Peyer's patch (tissue), 4 donors: ENCODE results near the gene WNT3A. TPM values are rescaled to one million over a fixed set of nuclear protein-coding genes. Genes with fewer than 3 reads are reported as not detected.

ENCODE experiments used
- DNase-seq, 3 donors: peaks; one replicate each; pipeline ENCODE4 v3.0.0-alpha.2; 2017 to 2019
- H3K27ac ChIP-seq, 4 donors: fragments of 200-600 bp; sonication (generic); one replicate each; pipeline ENCODE4 v1.5.1; 2016 to 2019
- H3K27me3 ChIP-seq, 2 donors: fragments of 200-600 bp; sonication (generic); one replicate each; pipeline ENCODE4 v1.5.1; 2019
- H3K36me3 ChIP-seq, 3 donors: fragments of 200-600 bp; sonication (generic); one replicate each; pipeline ENCODE4 v1.5.1; 2016 to 2019
- H3K4me1 ChIP-seq, 4 donors: fragments of 200-600 bp; sonication (generic); one replicate each; pipeline ENCODE4 v1.5.1; 2016 to 2019
- H3K4me3 ChIP-seq, 4 donors: fragments of 200-600 bp; sonication (generic); 1 replicate in 3 of 4; 2 replicates in 1 of 4; pipeline ENCODE4 v1.5.1; 2016 to 2019; ENCODE audit warnings: mild to moderate bottlenecking in 1 of 4
- H3K9me3 ChIP-seq, 4 donors: fragments of 200-600 bp; sonication (generic); one replicate each; pipeline ENCODE4 v1.5.1; 2016 to 2019; ENCODE audit warnings: mild to moderate bottlenecking in 1 of 4
- CTCF ChIP-seq, 6 experiments: fragments of 450-650 bp in 4 of 6; fragments of 200-600 bp in 2 of 6; sonication (generic) in 1 of 6; IDR thresholded peaks; one replicate each; pipeline ENCODE4 v1.5.1; 2017 to 2019; ENCODE audit warnings: antibody characterized with exemption in 6 of 6, mild to moderate bottlenecking in 3 of 6, moderate library complexity in 1 of 6
- POLR2A ChIP-seq, 2 donors: fragments of 450-650 bp; IDR thresholded peaks; one replicate each; pipeline ENCODE4 v1.5.1; 2017; ENCODE audit warnings: antibody characterized with exemption in 2 of 2, mild to moderate bottlenecking in 2 of 2, moderate library complexity in 2 of 2
- total RNA-seq, 4 donors: library from RNA; depleted of rRNA; stranded (reverse); fragments of >200 nt; gene quantifications; one replicate each; pipeline ENCODE4 v1.1.0, GENCODE V29; 2016

WNT3A gene
- total RNA-seq, 4 donors from 2014 or later, result not detected

GRCh38 chr1:228013131-228013934 lies 6.5 kb downstream of the WNT3A start:
- TF ChIP-seq CTCF (IDR thresholded peaks at IDR 0.05) (no peak), POLR2A (IDR thresholded peaks at IDR 0.05) (no peak)

GRCh38 chr1:228013935-228014930 lies 7.4 kb downstream of the WNT3A start:
- no peak overlapping the region for H3K27ac ChIP-seq
- DNase-seq, result peak in 2 of 3 donors; percentile 32 to 35
- no peaks in the 10 kb centered on the region for H3K4me1 ChIP-seq
- no peaks in the 10 kb centered on the region for H3K36me3 ChIP-seq
- H3K9me3 ChIP-seq, result no peaks in the 10 kb centered on the region
- H3K27me3 ChIP-seq, result no peaks in the 10 kb centered on the region
- no peak overlapping the region for H3K4me3 ChIP-seq
- no peak for TF ChIP-seq CTCF (IDR thresholded peaks at IDR 0.05)
- no peak for TF ChIP-seq POLR2A (IDR thresholded peaks at IDR 0.05)

More at GRCh38 chr1:228013131-228013934, 6.5 kb downstream of the WNT3A start:
- Histone ChIP-seq H3K27me3 (peaks cover 0 to 2% of the 10 kb centered on the region in 2 donors), H3K9me3 (no peaks in the 10 kb centered on the region), H3K36me3 (no peaks in the 10 kb centered on the region), H3K4me3 (no peak overlapping the region), H3K27ac (no peak overlapping the region), H3K4me1 (no peaks in the 10 kb centered on the region)
- peak in 2 of 3 donors; percentile 31 to 34 for DNase-seq

- no peak overlapping the region for H3K27ac ChIP-seq
- H3K27me3 ChIP-seq, result no peaks in the 10 kb centered on the region
- no peaks in the 10 kb centered on the region for H3K4me1 ChIP-seq
- H3K9me3 ChIP-seq, result no peaks in the 10 kb centered on the region
- DNase-seq, result peak in 2 of 3 donors; percentile 23 to 25
- no peak overlapping the region for H3K4me3 ChIP-seq
- no peaks in the 10 kb centered on the region for H3K36me3 ChIP-seq
- TF ChIP-seq CTCF (IDR thresholded peaks at IDR 0.05) (no peak), POLR2A (IDR thresholded peaks at IDR 0.05) (no peak)
These were observed 8.7 kb downstream of the WNT3A start for GRCh38 chr1:228015276-228016180.

GRCh38 chr1:228016181-228016510 lies 9.3 kb downstream of the WNT3A start:
- Histone ChIP-seq H3K4me1 (no peaks in the 10 kb centered on the region), H3K4me3 (no peak overlapping the region), H3K36me3 (no peaks in the 10 kb centered on the region), H3K27me3 (no peaks in the 10 kb centered on the region), H3K27ac (no peak overlapping the region), H3K9me3 (no peaks in the 10 kb centered on the region)
- TF ChIP-seq POLR2A (IDR thresholded peaks at IDR 0.05), result no peak
- no peak for TF ChIP-seq CTCF (IDR thresholded peaks at IDR 0.05)
- DNase-seq, result peak in 1 of 3 donors; percentile 13
